ENCODE data around the gene LILRA1. TPM values are rescaled to one million over a fixed set of nuclear protein-coding genes. Genes with fewer than 3 reads are reported as not detected.

The LILRA1 gene
- total and polyA plus RNA-seq, 2 donors from 2014 or later = 0.43 to 2.2 TPM

DNA sequence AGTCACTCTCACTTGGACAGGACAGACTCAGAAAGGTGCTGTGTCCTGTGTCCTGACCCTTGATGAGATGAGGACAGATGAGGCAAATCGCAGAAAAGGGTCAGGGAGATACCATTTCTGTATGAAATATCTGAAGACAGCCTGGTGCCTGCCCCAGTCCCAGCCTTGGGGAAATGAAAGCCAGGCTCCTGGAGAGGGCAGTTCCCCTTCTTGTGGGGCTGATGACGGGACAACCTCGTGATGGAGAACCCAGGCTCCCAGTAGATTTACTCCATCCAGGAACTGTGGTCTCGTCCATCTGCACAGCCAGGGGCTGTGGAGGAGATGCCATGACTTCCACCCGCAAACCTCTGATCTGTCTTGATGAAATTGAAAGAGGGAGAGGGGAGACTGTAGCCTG lies 50.6 kb downstream of the LILRA1 start:
- TF ChIP-seq, protein P1, sequence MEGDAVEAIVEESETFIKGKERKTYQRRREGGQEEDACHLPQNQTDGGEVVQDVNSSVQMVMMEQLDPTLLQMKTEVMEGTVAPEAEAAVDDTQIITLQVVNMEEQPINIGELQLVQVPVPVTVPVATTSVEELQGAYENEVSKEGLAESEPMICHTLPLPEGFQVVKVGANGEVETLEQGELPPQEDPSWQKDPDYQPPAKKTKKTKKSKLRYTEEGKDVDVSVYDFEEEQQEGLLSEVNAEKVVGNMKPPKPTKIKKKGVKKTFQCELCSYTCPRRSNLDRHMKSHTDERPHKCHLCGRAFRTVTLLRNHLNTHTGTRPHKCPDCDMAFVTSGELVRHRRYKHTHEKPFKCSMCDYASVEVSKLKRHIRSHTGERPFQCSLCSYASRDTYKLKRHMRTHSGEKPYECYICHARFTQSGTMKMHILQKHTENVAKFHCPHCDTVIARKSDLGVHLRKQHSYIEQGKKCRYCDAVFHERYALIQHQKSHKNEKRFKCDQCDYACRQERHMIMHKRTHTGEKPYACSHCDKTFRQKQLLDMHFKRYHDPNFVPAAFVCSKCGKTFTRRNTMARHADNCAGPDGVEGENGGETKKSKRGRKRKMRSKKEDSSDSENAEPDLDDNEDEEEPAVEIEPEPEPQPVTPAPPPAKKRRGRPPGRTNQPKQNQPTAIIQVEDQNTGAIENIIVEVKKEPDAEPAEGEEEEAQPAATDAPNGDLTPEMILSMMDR (IDR thresholded peaks at IDR 0.05; ENCODE audit: borderline replicate concordance, extremely low read depth, insufficient read depth) = no peak
- Histone ChIP-seq H3K36me3 (ENCODE audit: control insufficient read depth in 2 of 3, insufficient read depth in 3 of 3, low read length in 3 of 3) (no peaks in the 10 kb centered on the region), H3K27ac (ENCODE audit: low read depth in 2 of 2, low read length in 2 of 2) (no peak overlapping the region), H3K4me1 (ENCODE audit: control insufficient read depth in 2 of 3, insufficient read depth in 2 of 3, low read depth in 1 of 3, low read length in 3 of 3) (no peaks in the 10 kb centered on the region), H3K27me3 (ENCODE audit: control insufficient read depth, insufficient read depth, low read length) (no peaks in the 10 kb centered on the region), H3K9me3 (ENCODE audit: control insufficient read depth in 2 of 3, insufficient read depth in 1 of 3, low read length in 3 of 3) (no peaks in the 10 kb centered on the region), H3K4me3 (ENCODE audit: low read length in 3 of 3) (no peak overlapping the region), H3K9ac (ENCODE audit: low read length in 3 of 3) (no peak overlapping the region)
- DNase-seq = no peak
- FAIRE-seq = no peak
- intact Hi-C loops (cut with DNase I) = no loop called here

DNA sequence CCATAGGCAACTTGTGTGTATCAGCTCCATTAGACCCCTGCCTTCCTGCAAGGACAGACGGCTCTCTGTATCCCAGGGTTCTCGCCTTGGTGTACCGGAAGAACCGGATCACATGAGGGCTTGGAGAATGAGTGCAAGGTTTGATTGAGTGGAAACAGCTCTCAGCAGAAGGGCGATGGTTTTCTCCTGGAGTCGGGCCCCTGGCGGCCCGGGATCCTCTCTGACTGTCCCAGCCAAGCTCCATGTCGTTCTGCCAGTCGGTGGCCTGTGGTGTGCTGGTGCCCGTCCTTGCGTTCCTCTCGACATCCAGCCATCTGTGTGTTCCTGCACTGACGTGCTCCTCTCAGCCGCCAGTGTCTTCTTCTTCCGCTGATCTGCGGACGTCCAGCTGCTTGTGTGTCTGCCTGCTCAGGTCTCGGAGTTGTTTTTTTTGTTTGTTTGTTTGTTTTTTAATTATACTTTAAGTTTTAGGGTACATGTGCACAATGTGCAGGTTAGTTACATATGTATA lies 53.0 kb downstream of the LILRA1 start:
- Histone ChIP-seq H3K36me3 (ENCODE audit: control insufficient read depth in 2 of 3, insufficient read depth in 3 of 3, low read length in 3 of 3) (no peaks in the 10 kb centered on the region), H3K4me3 (ENCODE audit: low read length in 3 of 3) (no peak overlapping the region), H3K27me3 (ENCODE audit: control insufficient read depth, insufficient read depth, low read length) (no peaks in the 10 kb centered on the region), H3K9ac (ENCODE audit: low read length in 3 of 3) (no peak overlapping the region), H3K9me3 (ENCODE audit: control insufficient read depth in 2 of 3, insufficient read depth in 1 of 3, low read length in 3 of 3) (no peaks in the 10 kb centered on the region), H3K27ac (ENCODE audit: low read depth in 2 of 2, low read length in 2 of 2) (no peak overlapping the region), H3K4me1 (ENCODE audit: control insufficient read depth in 2 of 3, insufficient read depth in 2 of 3, low read depth in 1 of 3, low read length in 3 of 3) (no peaks in the 10 kb centered on the region)
- intact Hi-C loops (cut with DNase I) = no loop called here
- no peak for FAIRE-seq
- no peak for DNase-seq
- TF ChIP-seq, protein P1 (IDR thresholded peaks at IDR 0.05; ENCODE audit: borderline replicate concordance, extremely low read depth, insufficient read depth) = no peak

DNA sequence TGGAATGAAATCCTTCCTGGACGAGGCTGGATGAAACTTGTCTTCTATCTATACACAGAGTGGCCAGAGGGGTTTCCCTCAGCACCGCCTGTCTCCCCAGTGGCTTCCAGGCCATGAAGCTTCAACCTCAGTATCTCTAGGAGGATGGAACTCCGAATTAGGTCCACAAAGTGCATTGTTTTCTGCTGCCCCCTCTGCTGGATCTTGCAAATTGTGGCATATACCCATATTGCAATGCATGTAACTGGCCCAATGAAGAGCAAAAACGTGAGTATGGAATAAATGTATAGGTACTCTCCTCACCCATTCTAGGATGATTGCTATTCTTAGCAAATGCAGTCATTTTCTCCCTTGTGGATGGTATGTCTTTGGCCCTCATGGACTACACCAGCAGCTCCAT lies 54.7 kb downstream of the LILRA1 start:
- intact Hi-C loops (cut with DNase I) = no loop called here
- H3K36me3 ChIP-seq (ENCODE audit: control insufficient read depth in 2 of 3, insufficient read depth in 3 of 3, low read length in 3 of 3) = no peaks in the 10 kb centered on the region
- H3K4me3 ChIP-seq (ENCODE audit: low read length in 3 of 3) = no peak overlapping the region
- no peak overlapping the region for H3K9ac ChIP-seq (ENCODE audit: low read length in 3 of 3)
- FAIRE-seq (no peak), DNase-seq (no peak)
- no peaks in the 10 kb centered on the region for H3K27me3 ChIP-seq (ENCODE audit: control insufficient read depth, insufficient read depth, low read length)
- H3K9me3 ChIP-seq (ENCODE audit: control insufficient read depth in 2 of 3, insufficient read depth in 1 of 3, low read length in 3 of 3) = no peaks in the 10 kb centered on the region
- H3K4me1 ChIP-seq (ENCODE audit: control insufficient read depth in 2 of 3, insufficient read depth in 2 of 3, low read depth in 1 of 3, low read length in 3 of 3) = no peaks in the 10 kb centered on the region
- TF ChIP-seq, protein P1 (IDR thresholded peaks at IDR 0.05; ENCODE audit: borderline replicate concordance, extremely low read depth, insufficient read depth) = no peak
- H3K27ac ChIP-seq (ENCODE audit: low read depth in 2 of 2, low read length in 2 of 2) = no peak overlapping the region

DNA sequence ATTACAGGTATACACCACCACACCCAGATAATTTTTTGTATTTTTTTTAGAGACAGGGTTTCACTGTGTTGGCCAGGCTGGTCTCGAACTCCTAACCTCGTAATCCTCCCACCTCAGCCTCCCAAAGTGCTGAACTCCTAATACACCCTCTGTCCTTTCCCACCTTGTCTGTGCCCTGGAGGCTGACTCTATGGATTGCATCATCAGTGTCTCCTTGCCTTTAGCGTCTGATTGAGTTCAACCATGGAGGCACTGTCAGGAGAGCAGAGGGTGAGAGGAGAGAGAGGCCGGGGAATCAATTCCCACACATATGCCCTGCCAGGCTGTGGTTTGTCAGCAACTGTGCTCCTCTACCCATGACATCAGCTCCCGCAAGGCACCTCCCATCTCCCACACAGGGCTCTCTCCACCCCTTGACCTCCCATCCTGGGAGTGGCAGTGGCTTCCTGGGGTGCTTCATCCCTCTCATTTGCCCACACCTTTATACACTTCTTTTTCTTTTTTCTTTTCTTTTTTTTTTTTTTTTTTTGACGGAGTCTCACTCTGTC lies 56.8 kb downstream of the LILRA1 start:
- Histone ChIP-seq H3K9ac (ENCODE audit: low read length in 3 of 3) (no peak overlapping the region), H3K9me3 (ENCODE audit: control insufficient read depth in 2 of 3, insufficient read depth in 1 of 3, low read length in 3 of 3) (no peaks in the 10 kb centered on the region), H3K4me1 (ENCODE audit: control insufficient read depth in 2 of 3, insufficient read depth in 2 of 3, low read depth in 1 of 3, low read length in 3 of 3) (no peaks in the 10 kb centered on the region), H3K27me3 (ENCODE audit: control insufficient read depth, insufficient read depth, low read length) (no peaks in the 10 kb centered on the region), H3K27ac (ENCODE audit: low read depth in 2 of 2, low read length in 2 of 2) (no peak overlapping the region), H3K36me3 (ENCODE audit: control insufficient read depth in 2 of 3, insufficient read depth in 3 of 3, low read length in 3 of 3) (no peaks in the 10 kb centered on the region), H3K4me3 (ENCODE audit: low read length in 3 of 3) (no peak overlapping the region)
- intact Hi-C loops (cut with DNase I) = no loop called here
- FAIRE-seq = no peak
- no peak for DNase-seq
- TF ChIP-seq, protein P1 (IDR thresholded peaks at IDR 0.05; ENCODE audit: borderline replicate concordance, extremely low read depth, insufficient read depth) = no peak

All from kidney (tissue), 14 donors.